ENCODE results near the gene THBS2.
"Not testable (repeated sequence)": the region's sequence is repeated elsewhere in the genome, so short reads cannot be mapped to it uniquely, and the experiment has no call there.

The THBS2 gene

DNA sequence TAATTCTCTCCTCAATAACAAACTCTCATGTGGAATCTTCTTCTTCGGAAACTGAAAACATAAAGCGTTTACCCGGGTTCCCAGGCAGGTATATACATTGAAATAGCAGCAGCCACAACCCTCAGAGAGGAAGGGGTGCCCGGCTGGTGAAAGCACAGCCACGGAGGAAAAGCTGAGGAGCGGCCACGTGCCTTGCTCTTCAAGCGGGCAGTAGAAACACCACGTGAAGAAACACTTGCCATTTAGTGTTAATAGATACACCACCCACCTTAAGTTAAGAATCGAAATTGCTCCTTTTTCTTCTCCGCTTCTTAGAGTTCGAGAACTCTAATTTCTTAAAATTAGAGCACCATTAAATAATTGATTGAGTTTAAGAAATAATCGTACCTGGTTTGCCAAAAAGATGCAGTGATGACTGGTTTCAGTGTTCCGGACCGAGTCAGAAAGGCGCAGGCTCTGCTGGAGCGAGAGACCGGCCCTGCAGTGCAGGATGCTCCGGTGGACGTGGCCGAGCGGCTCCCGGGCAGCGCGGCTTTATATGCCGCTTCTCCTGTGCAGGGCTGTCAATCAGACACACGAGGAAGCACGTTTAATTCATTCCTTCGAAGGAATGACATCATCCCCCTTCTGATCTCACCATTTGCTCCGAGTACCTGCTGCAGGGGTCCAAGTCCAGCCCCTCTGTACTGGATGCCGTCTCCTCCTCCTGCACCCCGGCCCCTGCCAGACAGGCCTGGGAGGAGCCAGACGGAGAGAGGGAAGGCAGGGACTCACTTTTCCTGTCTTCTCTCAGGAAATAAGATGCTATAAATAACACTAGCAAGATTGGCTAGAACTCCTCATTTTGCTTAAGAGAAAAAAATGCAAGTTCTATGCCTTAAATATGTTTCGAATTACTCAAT lies at the start of gene THBS2:
TSS of gene THBS2 (minus strand) at position 510 of the 902 bp plus-strand sequence. CDS start 3,062 bp downstream, outside the sequence.
- no peak for DNase-seq (ENCODE audit: low read depth)

DNA sequence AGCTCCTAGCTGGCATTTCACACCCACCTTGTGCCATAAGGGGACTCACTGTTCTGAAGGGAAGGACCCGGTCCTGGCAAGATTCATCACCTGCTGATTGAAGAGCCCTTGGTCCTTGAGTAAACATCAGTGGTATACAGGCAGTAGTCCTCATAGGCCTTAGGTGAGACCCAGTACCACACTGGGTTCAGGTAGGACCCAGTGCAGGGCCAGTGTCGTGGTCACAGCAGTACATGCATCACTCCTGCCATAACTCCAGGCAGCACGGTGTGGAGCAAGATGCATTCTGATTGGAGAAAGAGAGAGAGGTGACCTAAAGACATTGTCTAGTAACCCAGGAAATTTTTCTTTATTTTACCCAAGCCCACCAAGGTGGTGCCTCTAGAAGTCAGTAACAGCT lies 49.1 kb upstream of the THBS2 start:
- DNase-seq (ENCODE audit: low read depth): no peak

DNA sequence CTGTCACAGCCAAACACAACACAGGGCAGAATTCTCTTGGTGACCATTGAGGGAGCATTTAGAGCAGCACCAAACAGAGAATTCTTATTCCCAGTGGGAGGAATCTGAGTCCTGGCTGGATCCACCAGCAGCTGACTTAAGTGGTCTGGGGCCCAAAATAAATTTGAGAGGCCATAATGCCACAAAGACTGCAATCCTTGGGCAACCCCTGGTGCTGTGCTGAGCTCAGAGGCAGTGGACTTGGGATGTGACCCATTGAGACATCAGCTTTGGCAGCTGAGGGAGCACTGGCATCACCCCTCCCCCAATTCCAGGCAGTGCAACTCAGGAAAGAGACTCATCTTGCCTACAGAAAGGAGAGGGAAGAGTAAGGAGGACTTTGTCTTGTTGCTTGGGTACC lies 48.6 kb upstream of the THBS2 start:
- no peak for DNase-seq (ENCODE audit: low read depth)

DNA sequence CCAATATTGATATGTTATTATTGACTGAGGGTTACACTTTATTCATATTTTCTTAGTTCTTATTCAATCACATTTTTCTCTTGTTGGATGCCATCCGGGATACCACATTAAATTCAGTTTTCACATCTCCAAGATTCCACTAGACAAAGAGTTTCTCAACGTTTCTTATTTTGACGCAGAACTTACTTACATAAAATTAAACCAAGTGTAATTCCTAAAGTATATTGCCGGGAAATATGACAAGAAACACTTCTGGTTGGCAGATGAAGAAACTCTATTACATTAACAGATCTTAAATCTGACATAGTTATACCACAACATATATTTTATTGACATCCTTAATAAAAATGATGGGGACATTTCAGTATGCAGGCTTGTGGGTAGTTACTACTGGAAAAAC lies 47.3 kb upstream of the THBS2 start:
- no peak for DNase-seq (ENCODE audit: low read depth)

DNA sequence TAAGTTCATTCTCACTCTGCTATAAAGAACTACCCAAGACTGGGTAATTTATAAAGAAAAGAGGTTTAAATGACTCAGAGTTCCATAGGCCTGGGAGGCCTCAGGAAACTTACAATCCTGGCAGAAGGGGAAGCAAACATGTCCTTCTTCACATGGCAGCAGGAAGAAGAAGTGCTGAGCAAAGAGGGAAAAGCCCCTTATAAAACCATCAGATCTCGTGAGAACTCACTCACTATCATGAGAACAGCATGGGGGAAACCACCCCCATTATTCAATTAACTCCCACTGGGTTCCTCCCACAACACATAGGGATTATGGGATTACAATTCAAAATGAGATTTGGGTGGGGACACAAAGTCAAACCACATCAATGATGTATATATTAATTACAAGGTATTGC lies 45.0 kb upstream of the THBS2 start:
- not testable (repeated sequence) for DNase-seq (ENCODE audit: low read depth)

DNA sequence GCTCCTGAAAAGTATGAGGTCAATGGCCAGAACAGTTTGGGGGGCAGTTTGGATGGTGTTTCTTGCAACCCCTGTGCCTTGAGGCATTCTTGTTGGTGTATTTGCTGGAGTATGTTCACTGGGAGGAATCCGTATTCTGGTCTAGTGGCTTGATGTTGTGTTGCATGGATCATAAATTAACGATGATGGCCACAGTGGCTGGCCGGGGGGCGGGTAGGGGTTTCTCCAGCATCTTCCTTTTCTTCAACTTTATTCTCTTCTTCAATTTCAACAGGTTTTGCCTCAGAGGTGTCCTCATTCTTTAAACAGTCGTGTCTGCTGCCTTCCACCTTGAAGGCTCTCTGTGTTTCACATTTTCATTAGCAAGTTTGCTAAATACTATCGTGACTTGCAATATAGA lies 43.0 kb upstream of the THBS2 start:
- DNase-seq (ENCODE audit: low read depth): no peak

DNA sequence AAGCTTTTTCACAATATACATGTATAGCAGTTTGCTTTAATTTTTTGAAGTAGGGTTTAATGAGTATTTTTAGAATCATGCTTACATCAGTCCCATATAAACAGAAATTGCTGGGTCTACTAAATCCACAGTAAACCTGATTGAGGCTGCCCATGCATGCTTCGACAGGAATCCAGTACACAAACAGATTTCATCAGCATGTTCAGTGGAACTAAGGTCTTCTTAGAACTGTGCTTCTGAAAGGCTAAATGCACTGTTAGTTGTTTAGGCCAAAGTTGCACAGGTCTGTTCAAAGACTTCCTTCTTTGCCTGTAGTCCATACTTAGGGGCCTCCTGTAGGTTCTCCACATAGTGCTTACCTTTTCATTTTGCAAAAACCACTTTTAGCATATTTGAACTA lies 42.5 kb upstream of the THBS2 start:
- no peak for DNase-seq (ENCODE audit: low read depth)

DNA sequence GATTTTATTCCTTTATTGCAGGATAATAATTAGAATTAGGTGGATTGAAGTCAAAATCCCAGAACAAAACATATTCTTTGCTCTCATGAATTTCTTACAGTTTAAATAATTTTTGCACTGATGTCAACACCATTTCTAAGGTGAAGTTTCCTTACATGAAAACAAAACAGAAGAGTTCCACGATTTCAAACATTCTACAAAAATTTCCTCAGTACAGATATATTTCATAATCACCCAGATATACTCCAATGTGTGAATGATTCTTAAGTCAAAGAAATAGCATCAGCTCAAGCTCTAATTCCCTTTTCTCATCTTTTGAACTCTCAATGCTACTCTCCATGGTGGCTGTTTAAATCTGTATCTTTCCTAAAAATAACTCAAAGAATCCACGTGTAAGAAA lies 39.5 kb upstream of the THBS2 start:
- no peak for DNase-seq (ENCODE audit: low read depth)

DNA sequence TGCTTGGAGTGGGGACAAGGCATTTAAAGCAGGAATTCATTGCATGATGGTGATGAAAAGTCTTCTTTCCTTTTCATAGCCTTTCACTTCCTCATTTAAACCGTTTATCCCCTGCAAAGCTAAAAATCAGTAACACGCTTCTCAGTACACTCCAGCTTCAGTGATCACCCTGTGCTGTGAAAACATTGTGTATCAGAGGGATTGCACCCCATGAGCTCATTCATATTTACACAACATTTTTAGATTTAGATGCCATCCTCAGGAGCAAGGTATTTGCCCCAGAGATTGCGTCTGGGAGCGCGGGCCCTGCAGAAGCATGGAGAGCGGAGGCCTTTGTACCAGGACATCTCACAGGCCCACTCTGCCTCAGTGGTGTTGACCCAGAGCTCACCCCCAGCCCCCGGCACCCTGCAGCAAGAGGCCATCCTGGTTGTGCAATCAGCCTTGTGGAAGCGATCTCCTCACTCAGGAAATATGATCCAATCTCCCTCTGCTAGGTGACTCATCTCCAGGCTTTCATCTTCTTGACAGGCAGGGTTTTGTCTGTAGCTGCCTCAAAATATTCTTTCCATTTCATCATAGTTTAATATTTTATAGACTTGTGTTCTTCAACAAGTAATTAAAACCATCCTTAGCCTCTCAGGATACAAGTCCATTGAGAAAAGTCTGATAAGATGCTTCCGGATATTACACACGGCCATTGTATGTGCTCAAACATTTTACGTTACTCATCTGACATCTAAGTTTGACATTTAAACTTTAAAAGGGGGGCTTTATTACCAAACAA lies 38.9 kb upstream of the THBS2 start:
- DNase-seq (ENCODE audit: low read depth): no peak

DNA sequence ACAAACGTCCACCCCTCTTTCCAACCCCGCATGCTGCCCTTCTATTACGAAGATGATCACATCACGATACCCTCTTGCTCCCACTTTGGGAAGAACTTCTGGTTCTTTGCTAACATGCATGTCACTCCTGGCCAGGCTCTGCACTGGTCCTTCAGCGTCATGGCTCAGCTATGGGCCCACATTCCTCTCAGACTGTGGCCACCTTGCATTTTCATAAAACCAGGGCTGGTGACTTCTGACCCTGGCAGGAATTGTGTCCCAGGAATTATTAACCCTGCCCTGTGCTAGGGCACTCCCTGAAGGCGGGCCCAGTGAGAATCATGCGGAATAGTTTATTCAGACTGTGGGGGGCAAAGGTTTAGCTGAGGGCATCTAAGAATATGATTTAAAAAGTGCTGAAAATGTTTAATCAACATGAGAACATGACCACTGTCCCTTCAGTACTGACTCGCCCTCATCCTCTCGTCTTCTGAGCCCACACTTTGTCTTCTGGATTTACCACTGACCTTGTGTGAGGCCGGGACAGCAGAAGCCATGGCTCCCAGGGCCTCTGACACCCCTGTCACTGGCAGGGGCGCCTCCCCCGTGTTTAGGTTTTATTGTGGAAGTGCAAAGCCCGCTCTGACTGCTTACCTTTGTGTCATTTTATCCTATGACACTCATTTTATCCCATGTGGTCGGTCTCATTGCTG lies 38.1 kb upstream of the THBS2 start:
- no peak for DNase-seq (ENCODE audit: low read depth)

DNA sequence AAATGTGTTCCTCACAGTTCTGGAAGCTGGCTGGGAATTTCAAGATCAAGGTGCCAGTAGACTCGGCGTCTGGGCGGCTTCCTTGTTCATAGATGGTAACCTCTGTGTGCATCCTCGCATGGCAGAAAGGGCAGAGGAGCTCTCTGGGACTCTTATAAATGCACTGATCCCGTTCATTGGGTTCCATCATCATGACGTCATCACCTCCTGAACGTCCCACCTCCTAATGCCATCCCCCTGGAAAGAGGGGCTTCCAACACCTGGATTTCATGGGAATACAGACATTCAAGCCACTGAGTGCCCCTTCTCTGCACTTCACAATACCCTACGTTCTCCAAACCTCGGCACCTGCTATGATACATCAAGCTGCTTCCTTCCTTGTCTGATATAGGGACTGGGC lies 37.5 kb upstream of the THBS2 start:
- no peak for DNase-seq (ENCODE audit: low read depth)

DNA sequence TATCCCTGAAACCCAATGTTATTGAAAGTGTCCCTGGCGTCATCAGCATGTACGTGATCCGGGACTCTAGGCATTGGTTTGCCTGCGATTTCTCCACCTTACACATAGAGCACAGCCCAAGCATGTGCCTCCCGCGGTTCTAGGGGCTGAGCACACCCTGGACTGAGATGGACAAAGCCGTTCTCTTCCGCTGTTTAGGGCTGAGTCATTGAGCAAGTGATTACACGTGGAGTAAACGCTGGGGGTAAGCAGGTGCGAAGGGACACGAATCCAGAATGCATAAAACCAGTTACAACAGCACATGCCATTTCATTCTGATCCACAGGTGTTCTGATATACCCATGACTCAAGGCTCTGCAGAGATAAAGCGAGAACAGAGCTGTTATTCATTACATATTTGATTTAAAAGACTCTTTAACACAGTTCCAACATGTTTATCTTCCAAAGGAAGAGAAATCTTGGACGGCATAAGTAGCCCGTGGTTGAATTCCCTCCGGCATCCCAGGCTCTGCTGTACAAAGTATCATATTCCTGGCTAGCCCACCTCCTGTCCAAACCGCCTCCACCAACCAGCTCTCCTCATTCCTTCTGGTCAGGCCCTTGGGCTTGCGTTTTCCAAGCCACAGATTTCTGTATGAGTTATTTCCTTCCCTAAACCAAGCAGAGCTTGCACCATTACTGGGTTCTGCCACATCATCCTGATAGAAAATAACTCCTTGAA lies 36.1 kb upstream of the THBS2 start:
- DNase-seq (ENCODE audit: low read depth): no peak

DNA sequence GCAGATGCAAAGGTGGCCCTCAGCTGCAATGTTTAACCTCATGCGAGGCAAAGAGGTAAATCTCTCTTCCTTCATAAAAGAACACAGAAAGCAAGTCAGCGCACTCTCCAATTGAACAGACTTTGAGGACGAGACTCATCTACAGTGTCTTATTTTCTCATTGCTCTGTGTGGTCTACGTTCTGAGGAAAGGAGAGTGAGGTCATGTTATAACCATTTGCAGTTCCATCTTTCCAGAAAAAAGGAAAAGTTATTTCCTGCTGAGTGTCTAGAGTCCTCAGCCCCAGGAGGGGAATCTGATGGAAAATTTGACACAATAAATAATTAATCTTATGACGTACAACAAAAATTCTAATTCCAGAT lies 35.6 kb upstream of the THBS2 start:
- no peak for DNase-seq (ENCODE audit: low read depth)

DNA sequence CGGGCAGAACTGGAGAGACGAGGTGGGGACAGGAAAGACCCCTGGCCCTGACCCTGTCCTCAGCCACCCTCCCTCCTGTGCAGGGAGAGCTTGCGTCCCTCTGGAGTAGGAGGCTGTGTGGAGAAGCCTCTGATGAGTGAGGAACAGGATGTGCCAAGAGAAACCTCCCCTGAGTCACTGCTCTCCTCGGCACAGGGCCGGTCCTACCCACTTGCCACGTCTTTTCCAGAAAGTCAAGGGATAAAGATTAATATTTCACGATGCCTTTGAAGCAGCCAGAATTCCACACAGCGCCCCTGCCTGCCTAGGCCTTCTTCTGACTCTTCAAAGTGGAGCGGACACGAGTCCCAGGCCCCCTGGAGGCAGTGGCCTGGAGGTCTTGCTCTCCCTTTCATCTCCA lies 34.9 kb upstream of the THBS2 start:
- DNase-seq (ENCODE audit: low read depth): no peak

DNA sequence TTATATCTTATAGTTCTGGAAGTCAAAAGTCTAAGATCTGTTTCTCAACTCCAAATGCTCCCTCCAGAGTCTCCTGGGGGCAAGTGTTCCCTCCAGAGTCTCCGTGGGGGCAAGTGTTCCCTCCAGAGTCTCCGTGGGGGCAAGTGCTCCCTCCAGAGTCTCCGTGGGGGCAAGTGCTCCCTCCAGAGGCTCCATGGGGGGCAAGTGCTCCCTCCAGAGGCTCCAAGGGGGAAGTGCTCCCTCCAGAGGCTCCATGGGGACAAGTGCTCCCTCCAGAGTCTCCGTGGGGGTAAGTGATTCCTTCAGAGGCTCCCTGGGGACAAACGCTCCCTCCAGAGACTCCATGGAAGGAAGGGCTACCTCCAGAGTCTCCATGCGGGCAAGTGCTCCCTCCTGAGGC lies 34.0 kb upstream of the THBS2 start:
- no peak for DNase-seq (ENCODE audit: low read depth)

DNA sequence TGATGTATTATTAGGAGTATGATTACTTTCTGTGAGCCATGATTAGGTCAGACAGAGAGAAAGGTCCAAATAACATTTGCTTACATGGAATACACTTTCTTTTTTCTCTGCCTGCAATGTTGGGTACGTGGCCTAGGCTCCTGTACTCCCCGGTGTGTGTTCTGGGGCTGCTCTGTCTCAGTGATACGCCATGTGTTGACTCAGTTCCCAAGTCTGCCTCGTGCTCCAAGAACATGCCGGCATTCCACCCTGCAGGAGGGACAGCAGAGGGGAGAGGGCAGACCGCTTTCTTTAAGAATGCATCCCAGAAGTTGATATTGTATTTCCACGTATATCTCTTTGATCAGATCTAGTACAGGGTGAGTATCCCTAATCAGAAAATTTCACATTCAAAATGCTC lies 33.3 kb upstream of the THBS2 start:
- no peak for DNase-seq (ENCODE audit: low read depth)

DNA sequence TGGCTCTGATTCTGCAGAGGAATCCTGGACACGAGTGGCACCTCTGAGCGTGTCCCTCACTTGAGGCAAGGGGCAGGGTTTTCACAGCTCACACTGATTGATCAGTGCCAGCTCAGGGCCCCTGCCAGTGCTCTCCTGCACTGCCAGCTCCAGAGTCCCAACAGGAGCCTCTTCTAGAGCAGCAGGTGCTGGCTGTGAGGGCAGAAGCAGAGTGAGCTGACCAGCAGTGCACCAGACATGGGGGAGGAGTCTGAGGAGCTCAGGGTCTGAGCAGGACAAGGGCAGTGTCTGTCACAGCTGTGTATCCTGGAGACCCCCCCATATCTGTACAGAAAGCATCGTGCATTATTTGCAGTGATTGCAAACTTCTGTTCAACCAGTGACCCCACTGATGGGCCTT lies 31.5 kb upstream of the THBS2 start:
- DNase-seq (ENCODE audit: low read depth): no peak

DNA sequence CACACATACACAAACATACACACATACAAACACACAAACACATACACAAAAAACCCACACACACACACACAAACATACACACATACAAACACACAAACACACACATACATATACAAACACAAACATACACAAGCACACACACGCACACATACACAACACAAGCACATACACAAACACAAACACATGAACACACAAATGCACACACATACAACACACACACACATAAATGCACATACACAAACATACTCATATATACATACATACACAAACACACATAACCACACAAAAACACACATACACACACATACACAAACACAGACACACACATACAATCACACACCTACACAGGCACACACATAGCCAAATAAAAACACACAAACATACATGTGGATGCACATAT lies 30.3 kb upstream of the THBS2 start:
- no peak for DNase-seq (ENCODE audit: low read depth)

DNA sequence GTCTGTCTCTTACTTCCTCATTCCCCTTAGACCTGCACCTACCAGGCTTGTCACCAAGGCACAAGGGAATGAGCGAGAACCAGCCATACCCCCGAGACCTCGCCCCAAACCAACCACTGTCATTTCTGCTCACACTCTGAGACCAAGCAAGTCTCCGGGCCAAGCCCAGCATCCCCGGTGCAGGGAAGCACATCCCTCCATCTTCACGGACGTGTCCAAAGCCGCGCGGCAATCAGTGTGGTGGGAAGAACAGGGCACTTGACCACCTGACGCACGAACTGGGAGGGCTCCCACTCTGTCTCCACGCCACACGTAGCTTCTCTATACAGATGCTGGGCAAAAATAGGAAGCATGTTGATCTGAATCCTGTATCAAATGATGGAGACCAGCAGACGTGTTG lies 28.4 kb upstream of the THBS2 start:
- DNase-seq (ENCODE audit: low read depth): no peak

DNA sequence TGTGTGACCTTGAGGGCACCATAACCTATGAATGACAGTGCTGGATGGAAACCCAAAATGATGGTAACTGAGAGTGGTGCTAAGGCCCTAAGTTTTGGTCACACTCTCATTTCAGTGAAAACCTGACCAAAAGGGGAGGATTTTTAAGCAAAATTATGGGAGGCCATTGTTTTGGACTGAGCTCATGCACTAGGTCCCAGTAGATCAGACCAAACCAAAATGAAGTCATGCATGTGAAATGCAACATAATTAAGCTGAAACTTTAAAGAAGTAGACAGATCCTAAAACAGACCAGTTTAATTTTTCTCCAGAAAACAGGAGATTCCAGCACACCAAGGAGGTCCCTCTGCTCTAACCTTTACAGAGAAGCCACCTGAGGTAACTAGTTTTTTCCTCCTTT lies 24.0 kb upstream of the THBS2 start:
- no peak for DNase-seq (ENCODE audit: low read depth)

DNA sequence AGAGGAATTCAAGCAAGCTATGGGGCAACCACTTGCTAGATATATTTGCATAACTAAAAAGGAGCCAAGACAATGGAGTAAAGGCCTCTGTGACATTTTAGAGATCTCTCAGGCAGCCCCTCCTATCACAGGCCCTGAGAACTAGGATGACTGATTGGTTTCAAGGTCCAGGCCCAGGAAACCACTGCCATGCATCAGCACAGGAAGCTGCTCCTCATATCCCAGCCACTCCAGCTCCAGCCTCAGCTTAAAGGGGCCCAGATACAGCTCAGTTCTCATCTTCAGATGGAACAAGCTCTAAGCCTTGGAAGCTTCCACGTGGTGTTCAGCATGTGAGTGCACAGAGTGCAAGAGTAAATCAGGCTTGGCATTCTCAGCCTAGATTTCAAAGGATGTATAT lies 21.1 kb upstream of the THBS2 start:
- DNase-seq (ENCODE audit: low read depth): no peak

DNA sequence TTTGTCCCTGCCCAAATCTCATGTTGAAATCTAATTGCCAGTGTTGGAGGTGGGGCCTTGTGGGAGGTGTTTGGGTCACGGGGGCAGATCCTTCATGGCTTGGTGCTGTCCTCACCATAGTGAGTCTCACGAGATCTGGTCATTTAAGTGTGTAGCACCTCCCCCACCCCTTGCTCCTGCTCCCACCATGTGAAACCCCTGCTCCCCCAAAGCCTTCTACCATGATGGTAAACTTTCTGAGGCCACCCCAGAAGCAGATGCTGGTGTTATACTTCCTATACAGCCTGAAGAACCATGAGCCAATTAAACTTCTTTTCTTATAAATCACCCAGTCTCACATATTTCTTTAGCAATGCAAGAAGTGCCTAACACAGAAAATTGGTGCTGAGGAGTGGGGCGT lies 19.9 kb upstream of the THBS2 start:
- no peak for DNase-seq (ENCODE audit: low read depth)
